H1 (cell line): ENCODE measurements around the gene RELA. TPM values are rescaled to one million over a fixed set of nuclear protein-coding genes. Genes with fewer than 3 reads are reported as not detected.

Experiments used
- CTCF ChIA-PET: fragments of 300-600 bp; sonication (Branson Sonifier 250); formaldehyde crosslinking; loops from one replicate; lab custom pipeline; 2021; ENCODE audit not compliant: partially characterized antibody; lab: Charles Lee
- POLR2A ChIA-PET: fragments of 300-600 bp; sonication (Branson Sonifier 250); formaldehyde crosslinking; loops from one replicate; lab custom pipeline; 2021; ENCODE audit warnings: inconsistent platforms; ENCODE audit not compliant: partially characterized antibody; lab: Charles Lee
- DNase-seq, 2 experiments: peaks; one replicate each; pipeline versions ENCODE4 v3.0.0 to v3.0.0-alpha.2; 2010 to 2022; ENCODE audit warnings: low spot score in 2 of 2, low read depth in 1 of 2, mixed read lengths in 1 of 2
- FAIRE-seq: peaks from 2 replicates; lab custom pipeline; 2011; peaks lifted over from hg19 to GRCh38; lab: Jason Lieb, UNC
- H2AFZ ChIP-seq: 2 replicates; pipeline ENCODE4 v1.8.1; 2012; ENCODE audit warnings: low read length, inconsistent platforms
- H2AK5ac ChIP-seq: 2 replicates; pipeline ENCODE4 v1.6.1; 2013; ENCODE audit warnings: low read depth, low read length
- H2BK120ac ChIP-seq: replicated peaks from 2 replicates; pipeline ENCODE3; 2013; ENCODE audit warnings: low read depth, low read length, inconsistent platforms
- H2BK12ac ChIP-seq: 2 replicates; pipeline ENCODE4 v1.6.1; 2013; ENCODE audit warnings: low read depth, low read length
- H2BK15ac ChIP-seq: 2 replicates; pipeline ENCODE4 v1.6.1; 2013; ENCODE audit warnings: low read length
- H2BK20ac ChIP-seq: 2 replicates; pipeline ENCODE4 v1.6.1; 2013; ENCODE audit warnings: low read length
- H2BK5ac ChIP-seq: 2 replicates; pipeline ENCODE4 v1.6.1; 2013; ENCODE audit warnings: low read depth, low read length
- H3K14ac ChIP-seq: 2 replicates; pipeline ENCODE4 v1.6.1; 2013; ENCODE audit warnings: inconsistent platforms; ENCODE audit not compliant: insufficient read length
- H3K18ac ChIP-seq: 2 replicates; pipeline ENCODE4 v1.6.1; 2013; ENCODE audit warnings: low read length; ENCODE audit errors: extremely low read depth
- H3K23ac ChIP-seq: 2 replicates; pipeline ENCODE4 v1.6.1; 2013; ENCODE audit warnings: inconsistent platforms; ENCODE audit not compliant: insufficient read length
- H3K23me2 ChIP-seq: 2 replicates; pipeline ENCODE4 v1.6.1; 2013; ENCODE audit warnings: low read depth, low read length
- H3K27ac ChIP-seq: 2 replicates; pipeline ENCODE4 v1.6.1; 2011; ENCODE audit warnings: low read depth, low read length, inconsistent platforms
- H3K27me3 ChIP-seq, 4 experiments: replicated peaks in 1 of 4; 1 replicate in 1 of 4; 2 replicates in 3 of 4; pipeline versions ENCODE4 v1.6.1 to v1.8.1; 2011 to 2013; ENCODE audit warnings: low read length in 3 of 4, mild to moderate bottlenecking in 3 of 4, inconsistent platforms in 2 of 4, mixed read lengths in 2 of 4, moderate library complexity in 1 of 4; ENCODE audit not compliant: control insufficient read depth in 3 of 4, insufficient read depth in 3 of 4; ENCODE audit errors: extremely low read depth in 1 of 4
- H3K36me3 ChIP-seq, 4 experiments: 2 replicates each; pipeline versions ENCODE4 v1.6.1 to v1.8.1; 2011 to 2013; ENCODE audit warnings: mild to moderate bottlenecking in 4 of 4, low read length in 3 of 4, moderate library complexity in 2 of 4, control low read depth in 1 of 4, inconsistent platforms in 1 of 4; ENCODE audit not compliant: insufficient read depth in 4 of 4, control insufficient read depth in 2 of 4
- H3K4ac ChIP-seq: replicated peaks from 2 replicates; pipeline ENCODE3; 2013; ENCODE audit warnings: low read length, low read depth, mixed read lengths, inconsistent platforms; ENCODE audit not compliant: insufficient read length
- H3K4me1 ChIP-seq, 4 experiments: replicated peaks in 1 of 4; 1 replicate in 1 of 4; 2 replicates in 3 of 4; pipeline versions ENCODE4 v1.6.1 to v1.8.1; 2011 to 2013; ENCODE audit warnings: low read length in 3 of 4, inconsistent platforms in 2 of 4, mixed read lengths in 1 of 4; ENCODE audit not compliant: insufficient read depth in 4 of 4, control insufficient read depth in 3 of 4
- H3K4me2 ChIP-seq, 2 experiments: 2 replicates each; pipeline versions ENCODE4 v1.6.1 to v1.8.1; 2011 to 2013; ENCODE audit warnings: low read depth in 2 of 2, low read length in 2 of 2, control low read depth in 1 of 2, inconsistent platforms in 1 of 2, mild to moderate bottlenecking in 1 of 2; ENCODE audit not compliant: insufficient read depth in 1 of 2
- H3K4me3 ChIP-seq, 4 experiments: fragments of 200-600, 300-600 bp in 1 of 4; sonication (generic), shearing (Covaris generic), sonication (Bioruptor Twin) in 1 of 4; 2 replicates each; pipeline versions ENCODE4 v1.5.1 to v1.8.1; 2011 to 2016; ENCODE audit warnings: low read length in 4 of 4, low read depth in 3 of 4, control low read depth in 2 of 4, inconsistent platforms in 2 of 4, mild to moderate bottlenecking in 2 of 4, mixed read lengths in 1 of 4, moderate library complexity in 1 of 4; ENCODE audit not compliant: insufficient read depth in 2 of 4; ENCODE audit errors: extremely low read depth in 1 of 4
- H3K56ac ChIP-seq: replicated peaks from 2 replicates; pipeline ENCODE3; 2013; ENCODE audit warnings: low read depth, mild to moderate bottlenecking, mixed read lengths, low read length, inconsistent platforms; ENCODE audit not compliant: insufficient read length
- H3K79me1 ChIP-seq: 2 replicates; pipeline ENCODE4 v1.6.1; 2013; ENCODE audit warnings: low read depth, low read length, control low read depth
- H3K79me2 ChIP-seq, 2 experiments: 2 replicates each; pipeline versions ENCODE4 v1.6.1 to v1.8.1; 2012 to 2013; ENCODE audit warnings: low read length in 2 of 2, mild to moderate bottlenecking in 2 of 2, inconsistent platforms in 1 of 2; ENCODE audit not compliant: insufficient read depth in 2 of 2, control insufficient read depth in 1 of 2
- H3K9ac ChIP-seq, 4 experiments: replicated peaks in 1 of 4; 1 replicate in 1 of 4; 2 replicates in 3 of 4; pipeline versions ENCODE4 v1.6.1 to v1.8.1; 2011 to 2013; ENCODE audit warnings: low read depth in 3 of 4, low read length in 3 of 4, control low read depth in 2 of 4, mild to moderate bottlenecking in 2 of 4, moderate library complexity in 2 of 4, inconsistent platforms in 1 of 4; ENCODE audit errors: extremely low read depth in 1 of 4
- H3K9me3 ChIP-seq, 2 experiments: 2 replicates each; pipeline versions ENCODE4 v1.6.1 to v1.8.1; 2012 to 2013; ENCODE audit warnings: mild to moderate bottlenecking in 2 of 2, moderate library complexity in 2 of 2, control low read depth in 1 of 2, inconsistent platforms in 1 of 2, low read depth in 1 of 2, low read length in 1 of 2, mixed read lengths in 1 of 2; ENCODE audit not compliant: insufficient read depth in 2 of 2
- H4K20me1 ChIP-seq, 2 experiments: replicated peaks in 1 of 2; 2 replicates each; pipeline versions ENCODE3 to v1.8.1; 2011 to 2013; ENCODE audit warnings: inconsistent platforms in 2 of 2, low read length in 2 of 2, mild to moderate bottlenecking in 1 of 2; ENCODE audit not compliant: insufficient read depth in 2 of 2, control insufficient read depth in 1 of 2
- H4K5ac ChIP-seq: 2 replicates; pipeline ENCODE4 v1.6.1; 2013; ENCODE audit warnings: low read length, low read depth, mixed read lengths, inconsistent platforms; ENCODE audit not compliant: insufficient read length
- H4K8ac ChIP-seq: 2 replicates; pipeline ENCODE4 v1.8.0; 2013; ENCODE audit warnings: mild to moderate bottlenecking, moderate library complexity, low read length, inconsistent platforms; ENCODE audit not compliant: insufficient read depth; ENCODE audit errors: extremely low read depth
- H4K91ac ChIP-seq: replicated peaks from 2 replicates; pipeline ENCODE3; 2013; ENCODE audit warnings: low read length, mixed read lengths, inconsistent platforms; ENCODE audit not compliant: insufficient read length
- NANOG ChIP-seq: IDR thresholded peaks from 2 replicates; pipeline ENCODE4 v1.6.1; 2011; ENCODE audit warnings: low read length, low read depth, mild to moderate bottlenecking, inconsistent platforms; ENCODE audit not compliant: insufficient read depth, poor library complexity, severe bottlenecking
- POLR2A ChIP-seq, 2 experiments: IDR thresholded peaks; 1 replicate in 1 of 2; 2 replicates in 1 of 2; pipeline ENCODE4 v1.6.1; 2011; ENCODE audit warnings: low read depth in 2 of 2, low read length in 2 of 2, mild to moderate bottlenecking in 2 of 2; ENCODE audit errors: control extremely low read depth in 1 of 2
- WGBS, 2 experiments: shearing (Covaris generic) in 1 of 2; methylation state at CpG; one replicate each; pipeline versions ENCODE4 v1.1.6 to v1.1.7; 2013 to 2015; ENCODE audit warnings: low lambda C conversion rate in 2 of 2, mixed read lengths in 2 of 2, inconsistent platforms in 1 of 2, low coverage in 1 of 2, missing lambda C conversion rate in 1 of 2; ENCODE audit not compliant: insufficient replicate concordance in 2 of 2, insufficient coverage in 1 of 2, insufficient read length in 1 of 2; ENCODE audit errors: extremely low coverage in 1 of 2, missing lambda C conversion rate in 1 of 2; 5-methylcytosine and 5-hydroxymethylcytosine counted together
- polyA plus RNA-seq, 7 experiments: library from polyadenylated mRNA; depleted of rRNA in 3 of 7; stranded (reverse) in 5 of 7; unstranded in 2 of 7; fragments of >200 nt in 5 of 7; fragments of 200-250 nt in 2 of 7; gene quantifications; 1 replicate in 5 of 7; 2 replicates in 1 of 7; 4 replicates in 1 of 7; pipeline versions ENCODE4 v1.2.1 to v1.2.3, GENCODE V29; 2011 to 2013; ENCODE audit warnings: missing spikeins in 2 of 7, mixed read lengths in 2 of 7
- total RNA-seq: library from RNA; stranded (reverse); fragmentation: NEBNext Ultra II Directional; extraction: Animal tissue kit (Norgen Biotek cat#: 25700); gene quantifications from 2 replicates; pipeline ENCODE4 v1.2.1, GENCODE V29; 2021

Gene RELA
- total and polyA plus RNA-seq, 2 of the 8 experiments (the other 6 are each of a cell fraction or from before 2014, with no cell fraction given): 21.9 to 27.5 TPM

GRCh38 chr11:65654375-65655349, 8.1 kb downstream of the RELA start:
- Histone ChIP-seq H4K8ac (no peak overlapping the region), H2BK20ac (no peak overlapping the region), H3K4me3 (no peak overlapping the region), H3K27me3 (peaks cover 0 to 4% (median 0%) of the 10 kb centered on the region in 4 experiments; a peak in 1 of 7 replicates), H3K9me3 (no peaks in the 10 kb centered on the region), H4K5ac (no peak overlapping the region), H2AFZ (no peak overlapping the region), H3K23me2 (peaks cover 2% of the 10 kb centered on the region; the same call in 1 of the 2 replicates), H3K18ac (no peak overlapping the region), H3K14ac (no peak overlapping the region), H3K56ac (no peak overlapping the region), H2BK120ac (no peak overlapping the region), H3K27ac (no peak overlapping the region), H3K4ac (no peak overlapping the region), H4K20me1 (peaks cover 2 to 13% of the 10 kb centered on the region in 2 experiments)
- ChIA-PET CTCF (interaction anchor here (0.9 to 3.7 kb wide), 7 partner anchors 8 to 397 kb away, joined by 3 to 16 read pairs (median 4); partner anchors contain the start of genes RELA, SF3B2 and SIPA1), POLR2A (interaction anchor here (2.3 to 5.3 kb wide), 10 partner anchors 8 to 205 kb away, joined by 5 to 56 read pairs (median 10); partner anchors contain the start of genes KAT5, MUS81, RELA and SIPA1)
- TF ChIP-seq NANOG: no peak
- 0 out of 3 replicates have a peak, but pooled peaks of 1 of the 2 experiments have one; percentile 12 for TF ChIP-seq POLR2A (IDR thresholded peaks at IDR 0.05; ENCODE audit: control extremely low read depth in 1 of 2, low read depth in 2 of 2, low read length in 2 of 2)
- TF ChIP-seq, all 59 proteins: peak for 1
- Histone ChIP-seq H3K4me1 (peaks cover 0 to 12% (median 8%) of the 10 kb centered on the region in 4 experiments; a peak in 5 of 7 replicates), H3K79me2 (no peaks in the 10 kb centered on the region), H3K23ac (no peak overlapping the region), H2BK12ac (no peak overlapping the region), H3K36me3 (peaks cover 26 to 51% (median 36%) of the 10 kb centered on the region in 4 experiments), H3K9ac (no peak overlapping the region), H3K79me1 (peaks cover 2% of the 10 kb centered on the region; the same call in 1 of the 2 replicates), H2AK5ac (no peak overlapping the region), H4K91ac (no peak overlapping the region), H3K4me2 (no peak overlapping the region), H2BK15ac (no peak overlapping the region), H2BK5ac (no peak overlapping the region)
- FAIRE-seq: no peak
- 82% methylated on average over 11 of the region's 14 CpGs; no CpG with 5 or more reads in 1 of the 2 experiments for WGBS, 2 experiments
- DNase-seq: no peak
